ENCODE results near the gene ZNF816. TPM values are rescaled to one million over a fixed set of nuclear protein-coding genes. Genes with fewer than 3 reads are reported as not detected.
"Not testable (repeated sequence)": the region's sequence is repeated elsewhere in the genome, so short reads cannot be mapped to it uniquely, and the experiment has no call there.

Gene ZNF816
- total RNA-seq, 4 donors from 2014 or later, result 6.3 to 17.5 (median 12.2) TPM

DNA sequence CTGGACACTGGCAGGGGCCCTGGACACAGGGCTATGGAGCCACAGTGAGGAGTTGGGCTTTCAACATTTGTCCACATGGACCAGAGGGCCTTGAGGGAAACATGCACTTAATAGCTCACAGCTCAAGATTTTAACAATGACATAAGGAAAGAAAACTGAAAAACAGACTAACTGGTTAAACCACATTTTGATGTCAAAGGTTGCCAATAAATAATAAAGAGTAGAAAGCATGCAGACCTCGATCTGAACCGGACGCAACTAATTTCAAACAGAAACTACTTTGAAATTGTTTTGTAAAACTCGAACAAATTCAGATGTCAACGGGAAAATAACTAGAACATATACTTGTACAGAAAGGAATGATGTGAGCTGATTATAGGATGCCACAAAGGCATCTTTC is 23.9 kb downstream of the ZNF816 start:
- no peak overlapping the region for H3K27ac ChIP-seq
- TF ChIP-seq POLR2A (IDR thresholded peaks at IDR 0.05), result no peak
- TF ChIP-seq, protein P1, sequence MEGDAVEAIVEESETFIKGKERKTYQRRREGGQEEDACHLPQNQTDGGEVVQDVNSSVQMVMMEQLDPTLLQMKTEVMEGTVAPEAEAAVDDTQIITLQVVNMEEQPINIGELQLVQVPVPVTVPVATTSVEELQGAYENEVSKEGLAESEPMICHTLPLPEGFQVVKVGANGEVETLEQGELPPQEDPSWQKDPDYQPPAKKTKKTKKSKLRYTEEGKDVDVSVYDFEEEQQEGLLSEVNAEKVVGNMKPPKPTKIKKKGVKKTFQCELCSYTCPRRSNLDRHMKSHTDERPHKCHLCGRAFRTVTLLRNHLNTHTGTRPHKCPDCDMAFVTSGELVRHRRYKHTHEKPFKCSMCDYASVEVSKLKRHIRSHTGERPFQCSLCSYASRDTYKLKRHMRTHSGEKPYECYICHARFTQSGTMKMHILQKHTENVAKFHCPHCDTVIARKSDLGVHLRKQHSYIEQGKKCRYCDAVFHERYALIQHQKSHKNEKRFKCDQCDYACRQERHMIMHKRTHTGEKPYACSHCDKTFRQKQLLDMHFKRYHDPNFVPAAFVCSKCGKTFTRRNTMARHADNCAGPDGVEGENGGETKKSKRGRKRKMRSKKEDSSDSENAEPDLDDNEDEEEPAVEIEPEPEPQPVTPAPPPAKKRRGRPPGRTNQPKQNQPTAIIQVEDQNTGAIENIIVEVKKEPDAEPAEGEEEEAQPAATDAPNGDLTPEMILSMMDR (IDR thresholded peaks at IDR 0.05), result no peak
- DNase-seq, result no peak
- no peaks in the 10 kb centered on the region for H3K36me3 ChIP-seq
- intact Hi-C loops (cut with DNase I), result no loop called here
- no peaks in the 10 kb centered on the region for H3K27me3 ChIP-seq
- peaks cover 7 to 9% of the 10 kb centered on the region in 2 donors for H3K4me1 ChIP-seq
- no peaks in the 10 kb centered on the region for H3K9me3 ChIP-seq
- no peak overlapping the region for H3K4me3 ChIP-seq (replicated peaks in 1 of 3)
- WGBS, 2 donors, result 64 to 67% methylated on average over 5 of the region's 5 CpGs

DNA sequence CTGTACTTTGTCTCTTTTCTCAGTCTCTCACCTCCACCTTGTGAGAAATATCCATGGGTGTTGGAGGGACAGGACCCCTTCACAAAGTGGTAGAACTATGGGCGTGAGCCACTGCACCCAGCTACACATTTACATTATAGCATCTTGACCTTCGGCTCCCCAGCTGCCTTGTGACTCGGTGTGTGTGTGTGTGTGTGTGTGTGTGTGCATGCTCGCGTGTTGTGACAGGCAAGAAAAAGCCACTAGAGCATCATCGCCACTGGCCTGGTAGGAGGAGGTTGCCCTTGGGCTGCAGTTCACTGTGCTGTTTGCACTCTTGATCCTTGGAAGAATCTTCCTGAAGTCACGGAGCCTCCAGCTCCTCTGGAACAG is 25.7 kb downstream of the ZNF816 start:
- Histone ChIP-seq H3K36me3 (no peaks in the 10 kb centered on the region), H3K27me3 (no peaks in the 10 kb centered on the region), H3K4me1 (no peaks in the 10 kb centered on the region), H3K27ac (no peak overlapping the region), H3K9me3 (no peaks in the 10 kb centered on the region), H3K4me3 (replicated peaks in 1 of 3) (no peak overlapping the region)
- intact Hi-C loops (cut with DNase I), result no loop called here
- TF ChIP-seq POLR2A (IDR thresholded peaks at IDR 0.05), result no peak
- TF ChIP-seq, protein P1 (IDR thresholded peaks at IDR 0.05), result no peak
- DNase-seq, result no peak
- 91 to 92% methylated on average over 7 of the region's 7 CpGs for WGBS, 2 donors

DNA sequence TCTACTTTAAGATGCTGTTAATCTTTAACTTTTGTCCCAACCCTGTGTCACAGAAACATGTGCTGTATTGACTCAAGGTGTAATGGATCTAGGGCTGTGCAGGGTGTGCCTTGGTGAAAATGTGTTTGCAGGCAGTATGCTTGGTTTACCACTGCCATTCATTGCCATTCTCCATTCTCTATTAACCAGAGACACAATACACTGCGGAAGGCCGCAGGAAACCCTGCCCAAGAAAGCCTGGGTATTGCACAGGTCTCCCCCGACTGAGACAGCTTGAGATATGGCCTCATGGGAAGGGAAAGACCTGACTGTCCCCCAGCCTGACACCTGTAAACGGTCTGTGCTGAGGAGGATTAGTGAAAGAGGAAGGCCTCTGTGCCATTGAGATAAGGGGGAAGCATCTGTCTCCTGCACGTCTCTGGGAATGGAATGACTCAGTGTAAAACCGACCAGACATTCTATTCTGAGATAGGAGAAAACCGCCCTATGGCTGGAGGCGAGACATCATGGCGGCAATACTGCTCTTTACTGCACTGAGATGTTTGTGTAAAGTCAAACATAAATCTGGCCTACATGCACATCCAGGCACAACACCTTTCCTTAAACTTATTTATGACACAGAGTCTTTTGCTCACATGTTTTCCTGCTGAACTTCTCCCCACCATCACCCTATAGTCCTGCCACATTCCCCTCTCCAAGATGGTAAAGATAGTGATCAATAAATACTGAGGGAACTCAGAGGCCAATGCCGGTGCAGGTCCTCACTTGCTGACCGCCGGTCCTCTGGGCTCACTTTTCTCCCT is 26.3 kb downstream of the ZNF816 start:
- Histone ChIP-seq H3K9me3 (no peaks in the 10 kb centered on the region), H3K4me1 (no peaks in the 10 kb centered on the region), H3K4me3 (replicated peaks in 1 of 3) (no peak overlapping the region), H3K27me3 (no peaks in the 10 kb centered on the region), H3K27ac (no peak overlapping the region), H3K36me3 (no peaks in the 10 kb centered on the region)
- TF ChIP-seq POLR2A (IDR thresholded peaks at IDR 0.05), result no peak
- TF ChIP-seq, protein P1 (IDR thresholded peaks at IDR 0.05), result no peak
- no peak for DNase-seq
- 82 to 84% methylated on average over 12 of the region's 12 CpGs for WGBS, 2 donors
- intact Hi-C loops (cut with DNase I), result no loop called here

DNA sequence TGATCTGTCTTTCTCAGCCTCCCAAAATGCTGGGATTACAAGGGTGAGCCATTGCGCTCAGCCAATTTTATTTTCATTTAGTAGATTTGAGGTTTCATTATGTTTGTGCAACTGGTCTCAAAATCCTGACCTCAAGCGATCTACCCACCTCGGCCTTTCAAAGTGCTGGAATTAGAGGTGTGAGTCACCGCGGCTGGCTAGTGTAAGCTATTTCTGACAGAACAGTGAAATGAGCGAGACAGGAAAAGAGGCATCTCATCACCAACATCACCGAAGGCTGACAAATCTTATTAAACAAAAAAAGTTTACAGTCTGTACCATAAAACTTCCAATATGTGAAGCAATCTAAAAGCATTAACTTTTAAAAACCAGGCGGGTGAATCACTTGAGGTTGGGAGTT is 27.2 kb downstream of the ZNF816 start:
- DNase-seq, result no peak
- WGBS, 2 donors, result 95% methylated on average over 8 of the region's 8 CpGs
- Histone ChIP-seq H3K36me3 (no peaks in the 10 kb centered on the region), H3K4me1 (no peaks in the 10 kb centered on the region), H3K27me3 (no peaks in the 10 kb centered on the region), H3K27ac (no peak overlapping the region), H3K9me3 (no peaks in the 10 kb centered on the region), H3K4me3 (replicated peaks in 1 of 3) (no peak overlapping the region)
- intact Hi-C loops (cut with DNase I), result no loop called here
- TF ChIP-seq, protein P1 (IDR thresholded peaks at IDR 0.05), result no peak

DNA sequence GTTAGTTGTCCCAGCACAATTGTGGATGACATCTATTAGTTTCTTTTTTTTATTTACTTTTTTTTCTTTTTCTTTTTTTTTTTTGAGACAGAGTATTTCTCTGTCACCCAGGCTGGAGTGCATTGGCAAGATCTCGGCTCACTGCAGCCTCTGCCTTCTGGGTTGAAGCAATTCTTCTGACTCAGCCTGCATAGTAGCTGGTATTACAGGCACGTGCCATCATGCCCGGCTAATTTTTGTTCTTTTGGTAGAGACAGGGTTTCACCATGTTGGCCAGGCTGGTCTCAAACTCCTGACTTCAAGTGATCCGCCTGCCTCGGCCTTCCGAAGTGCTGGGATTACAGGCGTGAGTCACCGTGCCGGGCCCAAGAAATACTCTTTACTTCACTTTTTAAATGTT is 38.0 kb downstream of the ZNF816 start:
- H3K4me1 ChIP-seq; H3K9me3 ChIP-seq; H3K27ac ChIP-seq; H3K4me3 ChIP-seq (replicated peaks in 1 of 3); DNase-seq; intact Hi-C loops (cut with DNase I); H3K27me3 ChIP-seq; H3K36me3 ChIP-seq: not testable (repeated sequence)
- WGBS, 2 donors, result 96 to 97% methylated on average over 9 of the region's 9 CpGs
